Stimulated activated naive CD8-positive, alpha-beta T cell treated with anti-CD3 and anti-CD28 coated beads, Interleukin-15, amount 100 ng/mL, for 72 hours (primary cell): ENCODE measurements around the gene FASLG.
"Not testable (repeated sequence)": the region's sequence is repeated elsewhere in the genome, so short reads cannot be mapped to it uniquely, and the experiment has no call there.

Experiments
- ATAC-seq: fragments of 150-1000 bp; cut with Tn5 transposase; 2 replicates; pipeline ENCODE4 v1.10.0; 2021; ENCODE audit warnings: mild to moderate bottlenecking, moderate library complexity
- DNase-seq, 2 donors: peaks; one replicate each; pipeline ENCODE4 v3.0.0; 2021 to 2022
- H3K27ac Mint-ChIP-seq, 2 donors: one replicate each; pipeline ENCODE4 v1.8.0; 2022; ENCODE audit warnings: mild to moderate bottlenecking in 2 of 2, mixed read lengths in 2 of 2, moderate library complexity in 2 of 2
- H3K27me3 Mint-ChIP-seq: one replicate; pipeline ENCODE4 v1.8.0; 2022; ENCODE audit warnings: mixed read lengths
- H3K4me1 Mint-ChIP-seq: one replicate; pipeline ENCODE4 v1.8.0; 2022; ENCODE audit warnings: mild to moderate bottlenecking, mixed read lengths
- H3K4me3 Mint-ChIP-seq, 2 donors: one replicate each; pipeline ENCODE4 v1.8.0; 2022; ENCODE audit warnings: mild to moderate bottlenecking in 2 of 2, mixed read lengths in 2 of 2, moderate library complexity in 1 of 2
- H3K9me3 Mint-ChIP-seq, 2 donors: one replicate each; pipeline ENCODE4 v1.8.0; 2022; ENCODE audit warnings: mixed read lengths in 2 of 2

Gene FASLG

DNA sequence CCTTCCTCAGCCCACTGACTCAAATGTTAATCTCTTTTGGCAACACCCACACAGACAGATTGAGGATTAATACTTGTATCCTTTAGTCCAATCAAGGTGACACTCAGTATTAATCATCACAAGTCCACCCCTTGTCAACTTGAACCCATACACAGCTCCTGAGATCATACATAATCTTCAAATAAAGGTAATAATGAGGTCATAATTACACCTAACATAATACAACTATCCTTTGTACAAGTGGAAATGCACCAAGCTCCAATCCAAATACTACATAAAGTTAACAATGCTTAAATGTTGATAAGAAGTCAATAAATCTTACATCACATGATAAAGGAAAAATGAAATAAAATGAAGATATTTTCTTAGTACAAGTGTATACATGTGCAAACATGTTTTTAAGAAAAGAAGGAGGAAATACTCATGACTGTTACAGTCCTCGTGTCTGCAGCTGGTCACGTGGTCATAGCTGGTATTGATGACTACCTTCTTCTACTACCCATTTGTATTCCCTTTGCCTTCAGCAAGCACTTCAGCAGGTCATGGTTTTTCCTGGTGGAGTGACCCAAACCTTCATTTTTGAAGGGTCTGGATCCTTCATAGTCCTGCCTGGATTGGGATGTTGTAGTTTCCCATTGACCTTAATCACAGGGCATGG lies 29.7 kb downstream of the FASLG start:
- ATAC-seq, H3K9me3 Mint-ChIP-seq, DNase-seq, H3K4me1 Mint-ChIP-seq, H3K27ac Mint-ChIP-seq, H3K4me3 Mint-ChIP-seq: not testable (repeated sequence)
- peaks cover 21% of the 10 kb centered on the region for H3K27me3 Mint-ChIP-seq

DNA sequence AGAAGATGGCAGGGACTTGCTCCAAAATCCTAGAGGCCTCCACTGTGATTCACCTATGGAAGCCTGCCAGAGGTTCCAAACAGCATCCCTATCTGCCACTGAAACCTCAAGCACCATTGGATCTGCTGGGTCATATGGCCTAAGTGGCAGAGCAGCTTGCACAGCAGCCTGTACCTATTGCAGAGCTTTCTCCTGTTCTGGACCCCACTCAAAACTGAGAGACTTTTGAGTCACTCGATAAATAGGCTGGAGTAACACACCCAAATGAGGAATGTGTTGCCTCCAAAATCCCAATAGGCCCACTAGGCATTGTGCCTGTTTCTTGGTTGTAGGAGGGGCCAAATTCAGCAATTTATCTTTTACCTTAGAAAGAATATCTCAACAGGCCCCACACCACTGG lies 32.0 kb downstream of the FASLG start:
- not testable (repeated sequence) for H3K4me1 Mint-ChIP-seq, H3K4me3 Mint-ChIP-seq, H3K9me3 Mint-ChIP-seq, DNase-seq, ATAC-seq, H3K27ac Mint-ChIP-seq
- peaks cover 21% of the 10 kb centered on the region for H3K27me3 Mint-ChIP-seq

DNA sequence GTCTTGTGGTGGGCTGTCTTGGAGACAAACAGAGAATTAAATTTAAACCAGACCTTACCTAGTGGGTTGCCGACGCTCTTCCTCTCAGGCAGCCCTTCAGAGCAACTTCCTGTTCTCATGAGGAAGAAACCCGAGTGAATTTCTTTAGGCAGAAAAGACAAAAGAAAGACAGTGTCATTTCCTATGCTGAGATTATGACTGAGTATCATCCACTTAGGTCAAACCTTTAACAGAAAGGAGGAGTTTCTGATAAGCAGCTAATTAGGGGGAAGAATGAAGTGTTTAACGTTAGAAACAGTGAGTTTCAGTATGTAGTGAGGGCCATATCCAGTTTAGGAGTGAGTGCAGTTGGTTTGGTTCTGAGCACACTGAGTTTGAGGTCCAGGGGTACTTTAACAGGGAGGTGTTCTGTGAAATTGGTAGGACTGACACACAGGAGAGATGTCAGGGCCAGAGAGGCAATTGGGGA lies 38.7 kb downstream of the FASLG start:
- ATAC-seq = peak; percentile 84
- H3K27me3 Mint-ChIP-seq = peaks cover 8% of the 10 kb centered on the region

GRCh38 chr1:172698224-172698623 lies 39.3 kb downstream of the FASLG start:
- ATAC-seq = peak; percentile 57
- Mint-ChIP-seq H3K4me1 (peaks cover 44% of the 10 kb centered on the region), H3K27ac (peak overlapping the region; percentile 14 to 98), H3K4me3 (peak overlapping the region; percentile 57 to 76), H3K27me3 (peaks cover under 1% of the 10 kb centered on the region), H3K9me3 (no peaks in the 10 kb centered on the region)
- DNase-seq = no peak

More for the DNA sequence above, 38.7 kb downstream of the FASLG start:
- peak overlapping the region; percentile 57 to 76 for H3K4me3 Mint-ChIP-seq
- no peaks in the 10 kb centered on the region for H3K9me3 Mint-ChIP-seq
- H3K4me1 Mint-ChIP-seq = peaks cover 44% of the 10 kb centered on the region
- peak overlapping the region; percentile 14 to 98 for H3K27ac Mint-ChIP-seq
- peak in 1 of 2 donors; percentile 45 for DNase-seq

DNA sequence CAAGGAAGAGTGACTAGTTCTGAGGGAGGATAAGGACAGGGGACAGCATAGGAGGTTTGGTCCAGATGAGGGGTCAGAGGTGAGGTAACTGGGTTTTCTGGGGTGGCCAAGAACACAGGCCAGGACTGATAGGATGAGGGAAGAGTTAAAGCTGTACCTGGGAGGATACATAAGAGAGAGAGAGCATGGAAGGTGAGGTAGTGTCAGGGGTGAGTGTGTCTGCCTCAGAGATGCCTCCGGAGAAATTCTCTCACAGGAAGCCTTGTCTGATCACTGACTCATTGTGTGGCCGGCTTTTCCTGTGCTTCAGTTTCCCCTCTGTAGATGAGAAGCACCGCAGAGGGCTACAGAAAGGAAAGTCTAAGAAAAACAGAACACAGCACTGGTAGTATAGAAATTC lies 40.2 kb downstream of the FASLG start:
- Mint-ChIP-seq H3K4me1 (peaks cover 44% of the 10 kb centered on the region), H3K4me3 (peak overlapping the region; percentile 51 to 76), H3K27me3 (no peaks in the 10 kb centered on the region), H3K27ac (peak overlapping the region; percentile 35 to 98), H3K9me3 (no peaks in the 10 kb centered on the region)
- ATAC-seq (peak; percentile 81), DNase-seq (peak; percentile 55 to 78)

DNA sequence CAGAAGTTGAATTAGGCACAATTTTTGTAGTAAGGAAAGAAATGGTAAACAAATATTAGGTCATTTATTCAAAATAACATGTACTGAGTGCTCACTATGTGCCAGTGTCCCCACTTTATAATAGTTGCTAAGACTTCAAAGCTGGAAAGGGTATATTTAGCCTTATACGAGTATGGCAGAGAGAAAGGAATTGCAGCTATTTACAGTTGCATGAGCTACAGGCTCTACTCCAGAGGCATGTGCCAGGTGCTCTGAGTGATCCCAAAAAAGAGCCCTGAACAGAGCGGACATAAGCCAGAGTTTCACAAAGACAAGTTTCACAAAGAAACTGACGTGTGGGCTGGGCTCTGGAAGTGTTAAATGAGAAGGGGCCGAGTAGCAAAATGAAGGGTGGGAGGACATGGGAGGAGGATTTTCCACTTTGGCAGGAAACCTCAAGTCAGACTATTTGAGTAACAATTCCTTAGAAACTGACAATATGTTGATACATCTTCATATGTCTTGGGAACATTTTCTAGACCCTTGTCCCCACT lies 40.9 kb downstream of the FASLG start:
- DNase-seq (no peak), ATAC-seq (no peak)
- no peaks in the 10 kb centered on the region for H3K9me3 Mint-ChIP-seq
- H3K27ac Mint-ChIP-seq = peak overlapping the region in 1 of 2 donors; percentile 98
- H3K4me3 Mint-ChIP-seq = peak overlapping the region in 1 of 2 donors; percentile 76
- H3K27me3 Mint-ChIP-seq = no peaks in the 10 kb centered on the region
- H3K4me1 Mint-ChIP-seq = peaks cover 44% of the 10 kb centered on the region

DNA sequence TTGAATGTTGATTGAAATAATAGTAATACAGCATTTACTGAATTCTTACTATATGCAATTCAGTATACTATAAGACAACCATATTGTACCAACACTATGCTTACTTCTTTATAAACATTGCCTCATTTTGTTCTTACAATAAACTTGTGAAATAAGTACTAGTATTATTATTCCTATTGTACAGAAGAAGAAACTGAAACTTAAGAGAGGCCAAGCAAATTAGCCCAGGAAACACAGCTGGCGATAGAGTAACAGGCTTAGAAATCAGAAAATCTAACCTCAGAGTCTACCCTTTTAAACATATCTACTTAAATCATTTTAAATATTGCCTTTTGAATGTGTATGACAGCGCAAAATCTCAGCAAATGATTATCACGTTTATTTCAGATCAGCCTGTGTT lies 41.7 kb downstream of the FASLG start:
- Mint-ChIP-seq H3K27ac (no peak overlapping the region), H3K4me1 (peaks cover 44% of the 10 kb centered on the region), H3K4me3 (no peak overlapping the region), H3K9me3 (no peaks in the 10 kb centered on the region), H3K27me3 (no peaks in the 10 kb centered on the region)
- DNase-seq (no peak), ATAC-seq (no peak)

DNA sequence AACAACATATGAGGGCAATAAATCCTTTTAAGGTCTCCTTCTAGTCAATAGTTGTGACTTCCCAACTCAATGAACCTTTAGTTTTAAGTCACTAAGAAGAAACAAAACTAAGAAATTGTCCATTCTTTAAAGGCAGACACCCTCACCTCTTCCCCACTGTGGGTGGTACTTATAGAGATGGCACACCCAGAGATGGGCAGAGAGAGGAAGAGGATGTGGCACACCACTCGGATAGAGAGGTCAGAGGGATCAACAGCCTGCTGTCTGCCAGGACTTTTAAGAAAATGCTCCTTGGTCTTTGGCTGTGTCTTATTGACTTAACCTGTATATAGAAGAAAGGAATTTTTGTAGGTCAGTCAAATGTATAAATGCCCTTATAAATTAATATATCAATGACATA lies 45.1 kb downstream of the FASLG start:
- Mint-ChIP-seq H3K4me3 (peak overlapping the region in 1 of 2 donors; percentile 74), H3K4me1 (peaks cover 28% of the 10 kb centered on the region), H3K9me3 (no peaks in the 10 kb centered on the region), H3K27ac (no peak overlapping the region), H3K27me3 (no peaks in the 10 kb centered on the region)
- ATAC-seq (peak; percentile 55), DNase-seq (peak in 1 of 2 donors; percentile 36)

- Mint-ChIP-seq H3K27me3 (no peaks in the 10 kb centered on the region), H3K9me3 (no peaks in the 10 kb centered on the region), H3K27ac (peak overlapping the region in 1 of 2 donors; percentile 0), H3K4me3 (peak overlapping the region; percentile 18 to 74), H3K4me1 (peaks cover 21% of the 10 kb centered on the region)
- DNase-seq (no peak), ATAC-seq (peak; percentile 58)
Observed at GRCh38 chr1:172704420-172705210, 45.7 kb downstream of the FASLG start.

GRCh38 chr1:172708452-172708851 lies 49.5 kb downstream of the FASLG start:
- H3K4me3 Mint-ChIP-seq = peak overlapping the region; percentile 27 to 64
- peak overlapping the region in 1 of 2 donors; percentile 75 for H3K27ac Mint-ChIP-seq

GRCh38 chr1:172711558-172711957 lies 52.7 kb downstream of the FASLG start:
- no peak for ATAC-seq
- Mint-ChIP-seq H3K4me1 (peaks cover 28% of the 10 kb centered on the region), H3K27ac (no peak overlapping the region), H3K27me3 (peaks cover 14% of the 10 kb centered on the region), H3K4me3 (no peak overlapping the region), H3K9me3 (no peaks in the 10 kb centered on the region)
- DNase-seq = no peak

More at GRCh38 chr1:172708452-172708851, 49.5 kb downstream of the FASLG start:
- Mint-ChIP-seq H3K4me1 (peaks cover 16% of the 10 kb centered on the region), H3K27me3 (peaks cover 6% of the 10 kb centered on the region), H3K9me3 (no peaks in the 10 kb centered on the region)
- DNase-seq = peak in 1 of 2 donors; percentile 46
- ATAC-seq = peak; percentile 87

- H3K4me1 Mint-ChIP-seq = peaks cover 34% of the 10 kb centered on the region
- DNase-seq = no peak
- no peak overlapping the region for H3K4me3 Mint-ChIP-seq
- no peaks in the 10 kb centered on the region for H3K9me3 Mint-ChIP-seq
- no peak for ATAC-seq
- no peak overlapping the region for H3K27ac Mint-ChIP-seq
- peaks cover 14% of the 10 kb centered on the region for H3K27me3 Mint-ChIP-seq
Observed at GRCh38 chr1:172713466-172713865, 54.6 kb downstream of the FASLG start.
